Right atrium auricular region (tissue), 2 donors: ENCODE measurements around the gene MAP1A. TPM values are rescaled to one million over a fixed set of nuclear protein-coding genes. Genes with fewer than 3 reads are reported as not detected.

Experiments used
- DNase-seq: peaks from one replicate; pipeline ENCODE4 v3.0.0-alpha.2; 2019; ENCODE audit warnings: low spot score
- H3K27ac ChIP-seq, 2 donors: fragments of 200-600 bp; sonication (generic); 1 replicate in 1 of 2; 2 replicates in 1 of 2; pipeline ENCODE4 v1.5.1; 2016 to 2019
- H3K27me3 ChIP-seq, 2 donors: fragments of 200-600 bp; sonication (generic); one replicate each; pipeline versions ENCODE4 v1.5.1 to v1.6.0; 2017 to 2019
- H3K36me3 ChIP-seq: fragments of 200-600 bp; sonication (generic); one replicate; pipeline ENCODE4 v1.5.1; 2016
- H3K4me1 ChIP-seq, 2 donors: fragments of 200-600 bp; sonication (generic); one replicate each; pipeline versions ENCODE4 v1.5.1 to v1.6.0; 2017 to 2019
- H3K4me3 ChIP-seq, 2 donors: fragments of 200-600 bp; sonication (generic); 1 replicate in 1 of 2; 2 replicates in 1 of 2; pipeline ENCODE4 v1.5.1; 2017 to 2019; ENCODE audit warnings: mild to moderate bottlenecking in 1 of 2, moderate library complexity in 1 of 2
- H3K9me3 ChIP-seq, 2 donors: fragments of 200-600 bp; sonication (generic); one replicate each; pipeline ENCODE4 v1.5.1; 2019
- CTCF ChIP-seq, 2 donors: fragments of 200-600 bp; sonication (generic); IDR thresholded peaks; one replicate each; pipeline ENCODE4 v1.5.1; 2019; ENCODE audit warnings: antibody characterized with exemption in 2 of 2
- total RNA-seq, 2 donors: library from RNA; depleted of rRNA; stranded (reverse); fragments of >200 nt; gene quantifications; one replicate each; pipeline ENCODE4 v1.1.0, GENCODE V29; 2016

Gene MAP1A
- total RNA-seq, 2 donors from 2014 or later, result 39.3 to 52.7 TPM

- TF ChIP-seq CTCF (IDR thresholded peaks at IDR 0.05), result no peak
Observed at GRCh38 chr15:43524254-43524845, 6.9 kb downstream of the MAP1A start.

GRCh38 chr15:43525131-43525530 lies 7.7 kb downstream of the MAP1A start:
- peaks cover 50% of the 10 kb centered on the region for H3K36me3 ChIP-seq

More at GRCh38 chr15:43524254-43524845, 6.9 kb downstream of the MAP1A start:
- H3K4me3 ChIP-seq, result no peak overlapping the region
- no peaks in the 10 kb centered on the region for H3K27me3 ChIP-seq
- no peaks in the 10 kb centered on the region for H3K9me3 ChIP-seq
- peaks cover 50% of the 10 kb centered on the region for H3K36me3 ChIP-seq
- no peak for DNase-seq
- H3K4me1 ChIP-seq, result peaks cover 0 to 1% of the 10 kb centered on the region in 2 donors
- H3K27ac ChIP-seq, result no peak overlapping the region

GRCh38 chr15:43526261-43526930 lies 9.0 kb downstream of the MAP1A start:
- Histone ChIP-seq H3K36me3 (peaks cover 40% of the 10 kb centered on the region), H3K4me1 (peaks cover 0 to 4% of the 10 kb centered on the region in 2 donors), H3K9me3 (no peaks in the 10 kb centered on the region), H3K27me3 (no peaks in the 10 kb centered on the region), H3K4me3 (no peak overlapping the region), H3K27ac (no peak overlapping the region)
- DNase-seq, result no peak
- TF ChIP-seq CTCF (IDR thresholded peaks at IDR 0.05), result no peak

More at GRCh38 chr15:43525131-43525530, 7.7 kb downstream of the MAP1A start:
- Histone ChIP-seq H3K4me1 (no peaks in the 10 kb centered on the region), H3K4me3 (no peak overlapping the region), H3K9me3 (no peaks in the 10 kb centered on the region), H3K27me3 (no peaks in the 10 kb centered on the region), H3K27ac (no peak overlapping the region)
- no peak for DNase-seq
- TF ChIP-seq CTCF (IDR thresholded peaks at IDR 0.05), result no peak

- no peaks in the 10 kb centered on the region for H3K9me3 ChIP-seq
- no peak for TF ChIP-seq CTCF (IDR thresholded peaks at IDR 0.05)
- peaks cover 0 to 4% of the 10 kb centered on the region in 2 donors for H3K4me1 ChIP-seq
- peaks cover 32% of the 10 kb centered on the region for H3K36me3 ChIP-seq
- H3K27me3 ChIP-seq, result no peaks in the 10 kb centered on the region
- H3K27ac ChIP-seq, result no peak overlapping the region
- no peak overlapping the region for H3K4me3 ChIP-seq
- DNase-seq, result no peak
Observed at GRCh38 chr15:43527016-43527801, 9.8 kb downstream of the MAP1A start.

GRCh38 chr15:43527802-43528541 lies 10.6 kb downstream of the MAP1A start:
- no peak overlapping the region for H3K27ac ChIP-seq
- no peaks in the 10 kb centered on the region for H3K27me3 ChIP-seq
- no peak overlapping the region for H3K4me3 ChIP-seq
- H3K4me1 ChIP-seq, result peaks cover 0 to 4% of the 10 kb centered on the region in 2 donors
- DNase-seq, result no peak
- peaks cover 24% of the 10 kb centered on the region for H3K36me3 ChIP-seq
- H3K9me3 ChIP-seq, result no peaks in the 10 kb centered on the region
- no peak for TF ChIP-seq CTCF (IDR thresholded peaks at IDR 0.05)
